Ishikawa (cell line): ENCODE results near the gene CHIA.

Experiments
- CEBPB ChIP-seq: IDR thresholded peaks from 2 replicates; pipeline ENCODE4 v1.6.1; 2012
- CREB1 ChIP-seq: IDR thresholded peaks from 2 replicates; pipeline ENCODE4 v1.6.1; 2012; ENCODE audit warnings: low read depth
- EGR1 ChIP-seq: IDR thresholded peaks from 2 replicates; pipeline ENCODE4 v1.6.1; 2012
- EP300 ChIP-seq: IDR thresholded peaks from 2 replicates; pipeline ENCODE4 v1.6.1; 2012; ENCODE audit warnings: borderline replicate concordance
- FOXM1 ChIP-seq: IDR thresholded peaks from 2 replicates; pipeline ENCODE4 v1.6.1; 2012; ENCODE audit warnings: low read depth, borderline replicate concordance
- MAX ChIP-seq: IDR thresholded peaks from 2 replicates; pipeline ENCODE4 v1.6.1; 2012
- NFIC ChIP-seq: IDR thresholded peaks from 2 replicates; pipeline ENCODE4 v1.6.1; 2012
- RAD21 ChIP-seq: IDR thresholded peaks from 2 replicates; pipeline ENCODE4 v1.6.1; 2012; ENCODE audit warnings: low read depth
- TAF1 ChIP-seq: IDR thresholded peaks from 2 replicates; pipeline ENCODE4 v1.6.1; 2012; ENCODE audit warnings: low read depth, mild to moderate bottlenecking
- TCF12 ChIP-seq: IDR thresholded peaks from 2 replicates; pipeline ENCODE4 v1.6.1; 2012; ENCODE audit warnings: low read depth
- TEAD4 ChIP-seq: IDR thresholded peaks from 2 replicates; pipeline ENCODE4 v1.6.1; 2012
- USF1 ChIP-seq: IDR thresholded peaks from 2 replicates; pipeline ENCODE4 v1.6.1; 2012
- YY1 ChIP-seq: IDR thresholded peaks from 2 replicates; pipeline ENCODE4 v1.6.1; 2012; ENCODE audit warnings: low read depth
- ZBTB7A ChIP-seq: IDR thresholded peaks from 2 replicates; pipeline ENCODE4 v1.6.1; 2012; ENCODE audit warnings: low read depth
- TF ChIP-seq, protein P1 (sequence below): IDR thresholded peaks from 2 replicates; pipeline ENCODE4 v1.6.1; 2012; ENCODE audit warnings: low read depth, mild to moderate bottlenecking

CHIA gene

DNA sequence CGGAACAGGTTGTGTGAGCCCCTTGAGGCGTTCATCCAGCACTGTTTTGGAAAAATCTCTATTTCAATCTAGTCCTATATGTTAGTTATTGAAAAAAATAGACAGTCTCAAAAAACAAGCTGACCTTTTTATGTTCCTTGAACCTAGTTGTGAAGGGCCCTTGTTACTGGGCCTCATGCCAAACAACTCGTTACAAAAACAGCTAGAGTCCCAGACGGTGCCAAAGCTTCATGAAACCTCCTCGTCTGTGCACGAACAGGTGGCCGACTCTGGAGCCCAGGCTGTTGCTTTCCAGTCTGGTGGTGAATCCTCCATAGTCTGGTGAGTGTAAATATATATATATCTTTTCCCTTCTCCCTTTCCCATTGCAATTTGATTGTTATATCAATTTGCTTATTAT, at the start of gene CHIA:
TSS of gene CHIA (plus strand) at position 222 of the 400 bp plus-strand sequence. CDS start 19,617 bp downstream, outside the sequence.
- TF ChIP-seq TEAD4 (no peak), CEBPB (no peak)

GRCh38 chr1:111241797-111242196, 48.9 kb upstream of the CHIA start:
- TF ChIP-seq CEBPB (no peak), EGR1 (no peak), CREB1 (no peak), YY1 (no peak), USF1 (no peak), ZBTB7A (no peak), TAF1 (no peak), NFIC (no peak), RAD21 (no peak), FOXM1 (no peak), EP300 (no peak), MAX (no peak), TCF12 (no peak), TEAD4 (no peak)
- TF ChIP-seq, protein P1, sequence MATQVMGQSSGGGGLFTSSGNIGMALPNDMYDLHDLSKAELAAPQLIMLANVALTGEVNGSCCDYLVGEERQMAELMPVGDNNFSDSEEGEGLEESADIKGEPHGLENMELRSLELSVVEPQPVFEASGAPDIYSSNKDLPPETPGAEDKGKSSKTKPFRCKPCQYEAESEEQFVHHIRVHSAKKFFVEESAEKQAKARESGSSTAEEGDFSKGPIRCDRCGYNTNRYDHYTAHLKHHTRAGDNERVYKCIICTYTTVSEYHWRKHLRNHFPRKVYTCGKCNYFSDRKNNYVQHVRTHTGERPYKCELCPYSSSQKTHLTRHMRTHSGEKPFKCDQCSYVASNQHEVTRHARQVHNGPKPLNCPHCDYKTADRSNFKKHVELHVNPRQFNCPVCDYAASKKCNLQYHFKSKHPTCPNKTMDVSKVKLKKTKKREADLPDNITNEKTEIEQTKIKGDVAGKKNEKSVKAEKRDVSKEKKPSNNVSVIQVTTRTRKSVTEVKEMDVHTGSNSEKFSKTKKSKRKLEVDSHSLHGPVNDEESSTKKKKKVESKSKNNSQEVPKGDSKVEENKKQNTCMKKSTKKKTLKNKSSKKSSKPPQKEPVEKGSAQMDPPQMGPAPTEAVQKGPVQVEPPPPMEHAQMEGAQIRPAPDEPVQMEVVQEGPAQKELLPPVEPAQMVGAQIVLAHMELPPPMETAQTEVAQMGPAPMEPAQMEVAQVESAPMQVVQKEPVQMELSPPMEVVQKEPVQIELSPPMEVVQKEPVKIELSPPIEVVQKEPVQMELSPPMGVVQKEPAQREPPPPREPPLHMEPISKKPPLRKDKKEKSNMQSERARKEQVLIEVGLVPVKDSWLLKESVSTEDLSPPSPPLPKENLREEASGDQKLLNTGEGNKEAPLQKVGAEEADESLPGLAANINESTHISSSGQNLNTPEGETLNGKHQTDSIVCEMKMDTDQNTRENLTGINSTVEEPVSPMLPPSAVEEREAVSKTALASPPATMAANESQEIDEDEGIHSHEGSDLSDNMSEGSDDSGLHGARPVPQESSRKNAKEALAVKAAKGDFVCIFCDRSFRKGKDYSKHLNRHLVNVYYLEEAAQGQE: no peak

GRCh38 chr1:111242805-111243523, 47.7 kb upstream of the CHIA start:
- TF ChIP-seq FOXM1 (no peak), TEAD4 (no peak), MAX (no peak), EP300 (no peak), EGR1 (no peak), NFIC (no peak), CREB1 (no peak), TAF1 (no peak), TCF12 (no peak)
- TF ChIP-seq, protein P1: no peak

- TF ChIP-seq CREB1 (no peak), RAD21 (no peak), USF1 (no peak), YY1 (no peak), TEAD4 (no peak), EP300 (no peak), CEBPB (no peak), TAF1 (no peak), MAX (no peak), FOXM1 (no peak), NFIC (no peak)
- TF ChIP-seq, protein P1: no peak
Measured at GRCh38 chr1:111247125-111247838, 43.4 kb upstream of the CHIA start.
